ENCODE data around the gene MCTP1. TPM values are rescaled to one million over a fixed set of nuclear protein-coding genes. Genes with fewer than 3 reads are reported as not detected.
"Not testable (repeated sequence)": the region's sequence is repeated elsewhere in the genome, so short reads cannot be mapped to it uniquely, and the experiment has no call there.

Gene MCTP1
- total RNA-seq, 4 donors from 2014 or later = 27.2 to 238 (median 54.5) TPM

DNA sequence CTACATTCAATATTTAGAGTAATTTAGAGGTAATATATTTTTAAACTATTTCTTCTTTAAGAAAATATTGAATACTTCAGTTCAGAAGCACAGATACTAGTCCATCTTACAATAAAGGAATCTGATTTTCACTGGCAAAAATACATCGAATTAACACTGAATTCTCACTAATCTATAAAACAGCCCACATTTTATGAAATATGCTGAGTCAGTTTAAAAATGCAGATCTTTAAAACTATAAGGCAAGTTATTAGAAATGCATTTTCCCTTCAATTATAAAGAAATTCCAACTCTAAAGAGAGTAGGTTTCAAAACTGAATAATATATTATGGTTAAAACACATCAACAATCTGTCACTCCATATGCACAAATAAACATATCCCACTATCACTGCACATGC, 433.9 kb downstream of the MCTP1 start:
- DNase-seq (ENCODE audit: low spot score) (no peak), ATAC-seq (ENCODE audit: low FRiP score) (no peak)
- TF ChIP-seq, protein P1, sequence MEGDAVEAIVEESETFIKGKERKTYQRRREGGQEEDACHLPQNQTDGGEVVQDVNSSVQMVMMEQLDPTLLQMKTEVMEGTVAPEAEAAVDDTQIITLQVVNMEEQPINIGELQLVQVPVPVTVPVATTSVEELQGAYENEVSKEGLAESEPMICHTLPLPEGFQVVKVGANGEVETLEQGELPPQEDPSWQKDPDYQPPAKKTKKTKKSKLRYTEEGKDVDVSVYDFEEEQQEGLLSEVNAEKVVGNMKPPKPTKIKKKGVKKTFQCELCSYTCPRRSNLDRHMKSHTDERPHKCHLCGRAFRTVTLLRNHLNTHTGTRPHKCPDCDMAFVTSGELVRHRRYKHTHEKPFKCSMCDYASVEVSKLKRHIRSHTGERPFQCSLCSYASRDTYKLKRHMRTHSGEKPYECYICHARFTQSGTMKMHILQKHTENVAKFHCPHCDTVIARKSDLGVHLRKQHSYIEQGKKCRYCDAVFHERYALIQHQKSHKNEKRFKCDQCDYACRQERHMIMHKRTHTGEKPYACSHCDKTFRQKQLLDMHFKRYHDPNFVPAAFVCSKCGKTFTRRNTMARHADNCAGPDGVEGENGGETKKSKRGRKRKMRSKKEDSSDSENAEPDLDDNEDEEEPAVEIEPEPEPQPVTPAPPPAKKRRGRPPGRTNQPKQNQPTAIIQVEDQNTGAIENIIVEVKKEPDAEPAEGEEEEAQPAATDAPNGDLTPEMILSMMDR (IDR thresholded peaks at IDR 0.05) = no peak

DNA sequence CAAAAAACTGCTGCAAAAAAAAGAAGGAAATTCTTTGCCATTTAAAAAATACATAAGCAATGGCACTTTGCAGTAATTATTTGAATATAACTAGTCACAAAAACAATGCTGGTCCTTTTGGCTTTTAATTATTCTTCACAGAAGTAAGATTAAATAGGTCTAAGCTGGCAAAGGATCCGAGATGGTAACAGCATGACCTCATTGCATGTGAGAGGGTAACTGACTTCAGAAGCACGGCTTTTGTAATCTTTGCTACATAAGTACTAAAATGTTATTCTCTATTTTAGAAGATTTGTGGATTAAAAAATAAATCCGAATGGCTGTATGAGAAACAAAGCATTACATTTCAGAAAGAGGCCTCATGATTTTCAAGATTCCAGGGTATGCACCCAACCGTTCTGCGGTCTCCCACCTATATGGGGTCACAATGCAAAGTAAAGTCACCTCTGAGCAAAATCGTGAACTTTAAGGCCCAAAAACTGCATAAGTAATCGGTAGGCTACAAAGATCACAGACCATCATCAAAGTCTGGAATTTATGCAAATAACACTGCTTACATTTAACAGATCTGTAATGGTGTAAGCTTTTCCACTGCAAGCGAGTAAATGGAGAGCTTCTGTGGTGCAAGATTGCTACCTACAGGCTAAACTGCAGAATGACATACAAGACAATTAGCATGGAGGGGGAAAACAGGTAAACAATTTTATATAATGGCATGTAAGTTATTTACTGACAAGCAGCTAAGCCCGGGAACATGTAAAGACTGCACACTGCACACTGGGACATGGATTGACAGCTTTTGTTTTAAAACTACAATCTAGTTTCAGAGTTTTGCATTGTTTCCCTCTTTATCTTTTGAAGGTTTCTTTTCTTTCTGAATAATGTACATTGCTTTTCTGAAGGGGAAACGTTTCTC, 434.8 kb downstream of the MCTP1 start:
- no peak for ATAC-seq (ENCODE audit: low FRiP score)
- TF ChIP-seq, protein P1 (IDR thresholded peaks at IDR 0.05) = no peak
- no peak for DNase-seq (ENCODE audit: low spot score)

DNA sequence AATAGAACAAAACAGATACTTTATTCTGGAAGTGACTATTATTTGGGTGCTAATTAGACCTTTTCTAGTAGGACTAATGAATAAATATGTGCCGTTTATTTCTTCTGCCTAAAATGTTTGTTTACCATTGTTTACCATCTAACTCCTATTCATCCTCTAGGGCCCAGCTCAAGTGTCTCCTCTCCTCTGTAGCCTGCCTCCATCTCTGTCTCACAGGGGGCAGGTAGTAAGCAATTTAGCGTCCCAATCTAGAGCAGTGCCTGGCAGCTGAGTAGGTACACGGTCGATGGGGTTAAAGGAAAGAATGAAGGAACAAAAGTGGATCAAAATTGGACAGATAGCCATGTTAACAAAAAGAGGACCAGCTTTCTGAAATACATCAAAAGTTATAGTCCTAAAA, 435.6 kb downstream of the MCTP1 start:
- TF ChIP-seq, protein P1 (IDR thresholded peaks at IDR 0.05) = no peak
- DNase-seq (ENCODE audit: low spot score) (no peak), ATAC-seq (ENCODE audit: low FRiP score) (no peak)

DNA sequence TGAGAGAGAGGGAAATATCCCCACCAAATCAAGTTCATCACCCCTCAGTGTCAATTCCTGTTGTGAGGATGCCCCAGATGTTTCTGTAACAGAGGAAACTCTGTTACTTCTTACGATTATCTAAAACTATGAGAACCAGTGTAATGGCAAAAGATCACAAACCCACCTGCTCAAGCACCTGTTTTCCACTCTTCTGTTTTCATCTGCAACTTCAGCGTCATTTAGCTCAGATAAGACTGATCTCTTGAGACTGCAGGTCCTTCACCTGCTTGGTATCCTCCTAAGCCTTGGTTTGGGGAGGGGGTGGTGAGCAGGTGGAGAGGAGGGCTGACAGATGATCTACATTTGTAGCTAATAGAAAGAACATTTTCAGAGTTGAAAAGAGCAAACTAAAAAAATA, 437.2 kb downstream of the MCTP1 start:
- DNase-seq (ENCODE audit: low spot score) (no peak), ATAC-seq (ENCODE audit: low FRiP score) (no peak)
- TF ChIP-seq, protein P1 (IDR thresholded peaks at IDR 0.05) = no peak

DNA sequence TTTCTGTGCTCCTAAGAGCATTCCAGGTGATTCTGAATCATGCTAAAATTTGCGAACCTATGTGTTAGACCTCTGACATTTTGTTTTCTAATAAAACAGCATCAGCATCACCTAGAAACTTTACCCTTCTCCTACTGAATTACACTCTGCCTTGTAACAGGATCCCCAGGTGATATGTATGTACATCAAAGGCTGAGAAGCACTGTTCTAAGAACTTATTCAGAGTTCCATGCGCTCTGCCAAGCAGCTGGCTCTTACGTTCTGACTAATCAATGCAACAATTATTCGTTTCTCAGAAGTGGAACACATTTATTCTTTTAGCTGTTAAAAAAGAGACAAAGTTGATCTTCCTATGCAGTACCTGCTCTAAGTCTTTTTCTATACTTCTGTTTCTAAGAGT, 437.9 kb downstream of the MCTP1 start:
- no peak for DNase-seq (ENCODE audit: low spot score)
- TF ChIP-seq, protein P1 (IDR thresholded peaks at IDR 0.05) = no peak
- ATAC-seq (ENCODE audit: low FRiP score) = no peak

DNA sequence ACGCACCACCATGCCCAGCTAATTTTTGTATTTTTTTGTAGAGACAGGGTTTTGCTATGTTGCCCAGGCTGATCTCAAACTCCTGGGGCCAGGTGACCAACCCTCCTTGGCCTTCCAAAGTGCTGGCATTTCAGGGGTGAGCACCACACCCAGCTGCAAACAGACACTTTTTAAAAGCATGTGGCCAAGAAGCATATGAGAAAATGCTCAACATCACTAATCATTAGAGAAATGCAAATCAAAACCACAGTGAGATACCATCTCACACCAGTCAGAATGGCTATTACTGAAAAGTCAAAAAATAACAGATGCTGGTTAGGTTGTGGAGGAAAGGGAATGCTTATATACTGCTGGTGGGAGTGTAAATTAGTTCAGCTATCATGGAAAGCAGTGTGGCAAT, 439.2 kb downstream of the MCTP1 start:
- not testable (repeated sequence) for ATAC-seq (ENCODE audit: low FRiP score); DNase-seq (ENCODE audit: low spot score)

DNA sequence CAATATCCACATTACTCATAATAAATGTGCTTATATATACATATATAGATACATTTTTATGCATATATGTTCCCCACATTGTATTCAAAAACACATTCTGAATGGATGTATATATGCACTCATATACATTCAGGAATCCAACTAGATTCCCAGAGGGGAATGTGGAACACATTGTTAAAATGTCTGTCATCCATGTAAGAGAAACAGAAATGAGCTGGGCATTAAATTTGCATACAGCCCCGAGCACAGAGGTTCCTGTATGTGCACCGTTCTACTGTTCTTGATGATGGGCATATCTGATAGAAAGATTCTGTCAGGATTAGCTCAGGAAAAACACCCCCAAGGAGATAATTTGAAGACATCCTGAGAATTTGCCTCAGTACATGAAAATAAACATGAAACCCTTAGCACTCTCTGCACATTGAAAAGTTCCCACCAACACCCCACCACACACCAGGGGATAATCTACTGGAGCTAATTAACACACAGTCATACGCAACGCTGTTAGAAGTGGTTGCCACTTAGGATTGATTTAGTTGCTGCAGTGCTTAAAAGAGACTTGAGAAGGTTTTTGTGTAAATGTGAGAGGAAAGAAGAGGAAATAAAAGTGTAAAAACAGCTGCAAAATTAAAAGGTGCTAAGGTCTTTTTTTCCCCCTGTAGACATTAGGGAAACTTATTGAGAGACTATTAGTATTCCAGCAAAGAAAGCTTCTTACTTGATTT, 443.1 kb downstream of the MCTP1 start:
- no peak for DNase-seq (ENCODE audit: low spot score)
- no peak for ATAC-seq (ENCODE audit: low FRiP score)
- TF ChIP-seq, protein P1 (IDR thresholded peaks at IDR 0.05) = no peak

Measured in omental fat pad (tissue), 4 donors.